ENCODE results near the gene KRTAP5-3. TPM values are rescaled to one million over a fixed set of nuclear protein-coding genes. Genes with fewer than 3 reads are reported as not detected.

KRTAP5-3 gene
- total and polyA plus RNA-seq, 4 donors = not detected

DNA sequence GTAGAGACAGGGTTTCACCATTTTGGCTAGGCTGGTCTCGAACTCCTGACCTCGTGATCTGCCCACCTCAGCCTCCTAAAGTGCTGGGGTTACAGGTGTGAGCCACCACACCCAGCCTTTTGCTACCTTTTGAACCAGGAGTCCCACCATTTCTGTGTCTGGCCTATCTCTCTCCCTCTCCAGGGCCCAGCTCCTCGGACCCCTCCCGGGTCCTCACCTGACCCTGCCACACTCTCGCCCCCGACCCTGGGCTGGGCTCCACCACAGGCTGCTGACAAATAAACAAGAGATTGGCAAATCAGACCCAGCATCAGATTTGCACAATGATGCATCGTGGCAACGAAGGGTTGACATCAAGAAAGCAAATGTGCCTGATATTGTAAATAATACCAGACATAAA, 30.1 kb upstream of the KRTAP5-3 start:
- Histone ChIP-seq H3K27ac (ENCODE audit: low read depth in 1 of 2, low read length in 2 of 2) (no peak overlapping the region), H3K4me3 (ENCODE audit: low read length in 2 of 2) (no peak overlapping the region), H3K4me1 (ENCODE audit: control insufficient read depth in 1 of 2, insufficient read depth in 2 of 2, low read length in 2 of 2) (no peaks in the 10 kb centered on the region), H3K27me3 (ENCODE audit: control insufficient read depth in 1 of 2, insufficient read depth in 2 of 2, low read length in 1 of 2) (no peaks in the 10 kb centered on the region), H3K9me3 (ENCODE audit: control insufficient read depth, low read length) (no peaks in the 10 kb centered on the region), H3K36me3 (ENCODE audit: control insufficient read depth in 1 of 2, insufficient read depth in 2 of 2, low read length in 1 of 2) (no peaks in the 10 kb centered on the region)
- intact Hi-C loops (cut with DNase I) = no loop called here
- DNase-seq (peak; percentile 33 to 55), ATAC-seq (ENCODE audit: low FRiP score) (no peak)
- 83 to 84% methylated on average over 8 of the region's 8 CpGs for WGBS, 2 donors

DNA sequence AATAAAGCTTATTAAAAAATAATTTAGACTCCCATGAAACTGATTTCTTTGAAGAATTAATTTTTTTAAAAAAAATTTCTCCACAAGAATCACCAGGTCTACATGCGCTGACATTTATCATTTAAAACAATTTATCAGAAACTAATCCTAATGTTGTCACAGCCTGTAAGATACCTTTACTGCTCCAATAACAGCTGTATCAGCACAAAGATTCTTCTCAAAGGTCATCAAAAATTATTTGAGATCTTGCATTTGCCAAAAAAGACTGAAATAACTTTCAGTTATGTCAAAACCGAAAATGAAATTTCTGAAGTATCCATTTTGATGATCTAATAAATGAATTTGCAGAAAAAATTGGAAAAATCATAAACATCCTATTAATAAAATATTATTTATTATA, 29.4 kb upstream of the KRTAP5-3 start:
- WGBS, 2 donors = 89 to 90% methylated on average over 2 of the region's 2 CpGs
- H3K36me3 ChIP-seq (ENCODE audit: control insufficient read depth in 1 of 2, insufficient read depth in 2 of 2, low read length in 1 of 2) = no peaks in the 10 kb centered on the region
- no peak overlapping the region for H3K27ac ChIP-seq (ENCODE audit: low read depth in 1 of 2, low read length in 2 of 2)
- H3K27me3 ChIP-seq (ENCODE audit: control insufficient read depth in 1 of 2, insufficient read depth in 2 of 2, low read length in 1 of 2) = no peaks in the 10 kb centered on the region
- no peaks in the 10 kb centered on the region for H3K4me1 ChIP-seq (ENCODE audit: control insufficient read depth in 1 of 2, insufficient read depth in 2 of 2, low read length in 2 of 2)
- no peak overlapping the region for H3K4me3 ChIP-seq (ENCODE audit: low read length in 2 of 2)
- H3K9me3 ChIP-seq (ENCODE audit: control insufficient read depth, low read length) = no peaks in the 10 kb centered on the region
- ATAC-seq (ENCODE audit: low FRiP score) (no peak), DNase-seq (no peak)
- intact Hi-C loops (cut with DNase I) = no loop called here

DNA sequence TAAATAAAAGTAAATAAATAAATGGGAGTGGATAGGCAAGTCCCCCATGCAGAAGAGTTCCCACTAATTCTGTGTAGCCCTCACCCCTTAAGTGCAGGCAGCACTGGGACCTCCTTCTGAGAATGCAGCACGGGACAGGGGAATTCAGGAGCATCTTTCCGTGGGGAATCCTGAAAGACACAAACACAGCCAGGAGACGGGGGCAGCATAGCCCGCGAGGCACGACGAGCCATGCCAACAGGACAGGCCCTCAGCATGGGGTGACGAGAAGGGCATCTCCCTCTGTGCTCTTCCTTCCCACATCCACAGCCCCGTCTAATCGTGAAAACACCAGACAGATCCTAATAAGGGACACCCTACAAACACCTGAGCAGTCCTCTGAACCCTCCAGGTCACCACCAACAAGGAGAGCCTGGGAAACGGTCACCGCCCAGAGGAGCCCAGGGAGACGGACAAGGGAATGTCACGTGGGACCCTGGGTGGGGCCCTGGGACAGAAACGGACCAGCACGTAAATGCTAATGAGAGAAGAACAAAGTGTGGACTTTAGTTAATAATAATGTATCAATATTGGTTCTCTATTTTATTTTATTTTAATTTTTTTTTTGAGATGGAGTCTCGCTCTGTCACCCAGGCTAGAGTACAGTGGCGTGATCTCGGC, 28.2 kb upstream of the KRTAP5-3 start:
- no peaks in the 10 kb centered on the region for H3K4me1 ChIP-seq (ENCODE audit: control insufficient read depth in 1 of 2, insufficient read depth in 2 of 2, low read length in 2 of 2)
- ATAC-seq (ENCODE audit: low FRiP score) (no peak), DNase-seq (no peak)
- no peaks in the 10 kb centered on the region for H3K27me3 ChIP-seq (ENCODE audit: control insufficient read depth in 1 of 2, insufficient read depth in 2 of 2, low read length in 1 of 2)
- no peaks in the 10 kb centered on the region for H3K9me3 ChIP-seq (ENCODE audit: control insufficient read depth, low read length)
- no peak overlapping the region for H3K27ac ChIP-seq (ENCODE audit: low read depth in 1 of 2, low read length in 2 of 2)
- WGBS, 2 donors = 84 to 85% methylated on average over 19 of the region's 19 CpGs
- intact Hi-C loops (cut with DNase I) = no loop called here
- no peaks in the 10 kb centered on the region for H3K36me3 ChIP-seq (ENCODE audit: control insufficient read depth in 1 of 2, insufficient read depth in 2 of 2, low read length in 1 of 2)
- H3K4me3 ChIP-seq (ENCODE audit: low read length in 2 of 2) = no peak overlapping the region

DNA sequence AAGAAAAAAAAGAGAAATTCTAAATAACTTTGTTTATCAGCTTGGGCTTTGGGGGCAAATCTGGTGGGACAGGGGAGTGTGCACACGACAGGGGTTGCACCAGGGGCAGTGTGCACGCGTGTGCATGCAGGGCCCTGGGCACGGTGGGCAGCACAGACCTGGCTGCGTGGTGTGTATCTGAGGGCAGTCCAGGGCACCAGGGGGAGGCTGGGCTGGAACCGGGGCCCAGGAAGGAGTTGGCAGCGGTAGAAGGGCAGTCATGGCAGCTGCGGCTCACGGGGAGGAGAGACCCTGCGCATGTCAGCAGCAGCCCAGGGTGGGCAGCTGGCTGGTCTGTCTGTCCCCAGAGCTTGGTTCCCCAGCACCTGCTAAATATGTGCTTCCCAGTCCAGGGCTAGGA, 25.6 kb upstream of the KRTAP5-3 start:
- no peak overlapping the region for H3K27ac ChIP-seq (ENCODE audit: low read depth in 1 of 2, low read length in 2 of 2)
- no peaks in the 10 kb centered on the region for H3K4me1 ChIP-seq (ENCODE audit: control insufficient read depth in 1 of 2, insufficient read depth in 2 of 2, low read length in 2 of 2)
- ATAC-seq (ENCODE audit: low FRiP score) (no peak), DNase-seq (peak; percentile 12 to 25)
- H3K9me3 ChIP-seq (ENCODE audit: control insufficient read depth, low read length) = no peaks in the 10 kb centered on the region
- no peaks in the 10 kb centered on the region for H3K36me3 ChIP-seq (ENCODE audit: control insufficient read depth in 1 of 2, insufficient read depth in 2 of 2, low read length in 1 of 2)
- 83 to 87% methylated on average over 7 to 10 of the region's 10 CpGs for WGBS, 2 donors
- no peaks in the 10 kb centered on the region for H3K27me3 ChIP-seq (ENCODE audit: control insufficient read depth in 1 of 2, insufficient read depth in 2 of 2, low read length in 1 of 2)
- intact Hi-C loops (cut with DNase I) = no loop called here
- H3K4me3 ChIP-seq (ENCODE audit: low read length in 2 of 2) = no peak overlapping the region

DNA sequence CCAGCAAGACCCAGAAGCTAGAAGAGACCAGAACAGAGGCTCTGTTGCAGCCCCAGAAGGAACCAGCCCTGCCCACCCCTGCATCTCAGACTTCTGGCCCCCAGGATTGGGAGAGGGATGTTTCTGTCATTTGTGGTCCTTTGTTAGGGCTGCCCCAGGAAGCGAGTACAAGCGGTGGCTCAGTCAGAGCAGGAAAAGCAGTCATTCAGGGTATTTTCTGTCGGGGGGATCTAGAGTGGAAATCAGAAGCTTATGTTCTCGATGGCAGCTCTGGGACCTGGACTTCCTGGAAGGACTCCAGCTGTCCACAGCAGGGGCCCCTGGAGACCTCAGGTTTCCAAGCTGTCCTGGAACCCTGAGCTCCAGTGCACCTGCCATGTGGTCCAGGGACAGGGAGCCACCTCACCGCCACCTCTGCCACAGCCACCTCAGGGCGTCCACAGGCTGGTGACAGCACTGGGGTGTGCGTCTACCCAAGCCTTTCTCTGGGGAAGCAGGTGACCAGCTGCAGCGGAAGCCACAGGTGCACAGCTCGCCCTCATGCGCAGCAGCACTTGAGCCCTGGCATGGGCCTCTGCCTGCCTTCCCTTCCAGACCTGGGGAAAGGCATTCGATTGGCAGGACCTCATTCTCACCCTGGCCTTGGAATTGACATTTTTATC, 23.9 kb upstream of the KRTAP5-3 start:
- Histone ChIP-seq H3K27ac (ENCODE audit: low read depth in 1 of 2, low read length in 2 of 2) (no peak overlapping the region), H3K36me3 (ENCODE audit: control insufficient read depth in 1 of 2, insufficient read depth in 2 of 2, low read length in 1 of 2) (no peaks in the 10 kb centered on the region), H3K9me3 (ENCODE audit: control insufficient read depth, low read length) (no peaks in the 10 kb centered on the region), H3K4me1 (ENCODE audit: control insufficient read depth in 1 of 2, insufficient read depth in 2 of 2, low read length in 2 of 2) (no peaks in the 10 kb centered on the region), H3K27me3 (ENCODE audit: control insufficient read depth in 1 of 2, insufficient read depth in 2 of 2, low read length in 1 of 2) (no peaks in the 10 kb centered on the region), H3K4me3 (ENCODE audit: low read length in 2 of 2) (no peak overlapping the region)
- no peak for ATAC-seq (ENCODE audit: low FRiP score)
- intact Hi-C loops (cut with DNase I) = no loop called here
- WGBS, 2 donors = 62 to 63% methylated on average over 11 of the region's 11 CpGs
- DNase-seq = no peak

DNA sequence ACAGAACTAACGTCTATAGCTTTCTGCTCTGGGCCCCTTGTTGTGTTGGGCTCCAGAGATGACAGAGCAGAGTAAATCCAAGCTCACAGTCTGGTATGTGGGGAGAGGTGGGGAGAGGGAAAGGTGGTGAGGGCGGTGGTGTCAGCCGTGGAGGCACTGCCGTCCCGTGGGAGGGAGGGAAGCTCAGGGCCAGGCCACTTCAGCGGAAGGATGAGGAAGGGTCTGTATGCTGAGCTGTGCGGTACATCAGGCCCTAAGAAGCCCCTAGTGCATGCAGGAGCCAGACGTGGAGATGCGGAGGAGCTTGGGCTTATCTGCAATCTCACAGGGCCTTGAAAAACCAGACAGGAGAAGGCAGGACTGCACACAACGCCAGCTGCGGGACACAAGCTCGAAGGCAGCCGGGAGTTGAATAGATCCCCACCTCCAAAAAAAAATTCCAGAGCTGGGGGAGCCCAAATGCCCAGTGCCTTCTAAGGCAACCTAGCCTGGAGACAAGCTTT, 22.9 kb upstream of the KRTAP5-3 start:
- Histone ChIP-seq H3K4me1 (ENCODE audit: control insufficient read depth in 1 of 2, insufficient read depth in 2 of 2, low read length in 2 of 2) (no peaks in the 10 kb centered on the region), H3K27ac (ENCODE audit: low read depth in 1 of 2, low read length in 2 of 2) (no peak overlapping the region), H3K4me3 (ENCODE audit: low read length in 2 of 2) (no peak overlapping the region), H3K36me3 (ENCODE audit: control insufficient read depth in 1 of 2, insufficient read depth in 2 of 2, low read length in 1 of 2) (no peaks in the 10 kb centered on the region), H3K9me3 (ENCODE audit: control insufficient read depth, low read length) (no peaks in the 10 kb centered on the region), H3K27me3 (ENCODE audit: control insufficient read depth in 1 of 2, insufficient read depth in 2 of 2, low read length in 1 of 2) (no peaks in the 10 kb centered on the region)
- WGBS, 2 donors = 71 to 72% methylated on average over 13 of the region's 13 CpGs
- DNase-seq = no peak
- intact Hi-C loops (cut with DNase I) = no loop called here
- ATAC-seq (ENCODE audit: low FRiP score) = no peak

DNA sequence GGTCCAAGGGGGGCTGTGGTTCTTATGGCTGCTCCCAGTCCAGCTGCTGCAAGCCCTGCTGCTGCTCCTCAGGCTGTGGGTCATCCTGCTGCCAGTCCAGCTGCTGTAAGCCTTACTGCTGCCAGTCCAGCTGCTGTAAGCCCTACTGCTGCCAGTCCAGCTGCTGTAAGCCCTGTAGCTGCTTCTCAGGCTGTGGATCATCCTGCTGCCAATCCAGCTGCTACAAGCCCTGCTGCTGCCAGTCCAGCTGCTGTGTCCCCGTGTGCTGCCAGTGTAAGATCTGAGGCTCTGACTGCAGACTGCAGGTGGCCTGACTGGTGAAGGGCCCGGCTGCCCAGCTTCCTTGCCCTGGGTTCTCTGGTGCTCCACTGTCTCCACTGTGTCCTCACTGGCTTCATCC, 22.0 kb upstream of the KRTAP5-3 start:
- DNase-seq (no peak), ATAC-seq (ENCODE audit: low FRiP score) (no peak)
- intact Hi-C loops (cut with DNase I) = no loop called here
- H3K27me3 ChIP-seq (ENCODE audit: control insufficient read depth in 1 of 2, insufficient read depth in 2 of 2, low read length in 1 of 2) = no peaks in the 10 kb centered on the region
- no peak overlapping the region for H3K27ac ChIP-seq (ENCODE audit: low read depth in 1 of 2, low read length in 2 of 2)
- no peak overlapping the region for H3K4me3 ChIP-seq (ENCODE audit: low read length in 2 of 2)
- no peaks in the 10 kb centered on the region for H3K36me3 ChIP-seq (ENCODE audit: control insufficient read depth in 1 of 2, insufficient read depth in 2 of 2, low read length in 1 of 2)
- H3K9me3 ChIP-seq (ENCODE audit: control insufficient read depth, low read length) = no peaks in the 10 kb centered on the region
- 58 to 66% methylated on average over 2 of the region's 2 CpGs for WGBS, 2 donors
- no peaks in the 10 kb centered on the region for H3K4me1 ChIP-seq (ENCODE audit: control insufficient read depth in 1 of 2, insufficient read depth in 2 of 2, low read length in 2 of 2)

DNA sequence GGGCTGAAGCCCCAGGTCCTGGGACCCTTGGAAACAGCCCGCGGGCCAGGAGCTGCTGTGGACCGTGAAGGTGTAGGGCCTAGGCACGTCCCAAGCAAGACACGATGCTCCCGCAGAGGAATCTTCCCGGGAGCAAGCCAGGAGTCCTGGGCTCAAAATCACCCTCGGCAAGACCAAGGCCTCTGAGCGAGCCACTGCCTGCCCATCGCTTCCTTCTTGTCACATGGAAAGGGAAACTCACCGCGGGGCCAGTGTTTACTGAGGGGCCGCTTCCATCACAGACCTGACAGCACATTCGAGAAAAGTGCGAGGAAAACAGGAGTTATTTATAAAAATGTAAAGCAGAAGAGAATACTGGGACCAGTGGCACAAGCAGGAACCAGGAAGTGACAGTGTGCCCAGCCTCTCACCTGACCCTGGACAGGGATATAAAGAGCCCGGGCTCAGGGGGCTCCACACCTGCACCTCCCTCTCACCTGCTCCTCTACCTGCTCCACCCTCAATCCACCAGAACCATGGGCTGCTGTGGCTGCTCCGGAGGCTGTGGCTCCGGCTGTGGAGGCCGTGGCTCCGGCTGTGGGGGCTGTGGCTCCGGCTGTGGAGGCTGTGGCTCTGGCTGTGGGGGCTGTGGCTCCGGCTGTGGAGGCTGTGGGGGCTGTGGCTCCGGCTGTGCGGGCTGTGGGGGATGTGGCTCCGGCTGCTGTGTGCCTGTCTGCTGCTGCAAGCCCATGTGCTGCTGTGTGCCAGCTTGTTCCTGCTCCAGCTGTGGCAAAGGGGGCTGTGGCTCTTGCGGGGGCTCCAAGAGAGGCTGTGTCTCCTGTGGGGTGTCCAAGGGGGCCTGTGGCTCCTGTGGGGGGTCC, 21.3 kb upstream of the KRTAP5-3 start, which contains the start of gene KRTAP5-5:
TSS of gene KRTAP5-5 (plus strand) at position 450 of the 860 bp plus-strand sequence. CDS start at position 516, 66 bp downstream.
- H3K4me3 ChIP-seq (ENCODE audit: low read length in 2 of 2) = no peak within 1 kb of the TSS
- intact Hi-C loops (cut with DNase I) = loop anchor here (5.0 kb wide), 1 partner anchor 82 kb away; no protein-coding TSS in a partner anchor
- no peak for ATAC-seq (ENCODE audit: low FRiP score)
- no peaks in the 10 kb centered on the region for H3K36me3 ChIP-seq (ENCODE audit: control insufficient read depth in 1 of 2, insufficient read depth in 2 of 2, low read length in 1 of 2)
- H3K27me3 ChIP-seq (ENCODE audit: control insufficient read depth in 1 of 2, insufficient read depth in 2 of 2, low read length in 1 of 2) = no peaks in the 10 kb centered on the region
- H3K9me3 ChIP-seq (ENCODE audit: control insufficient read depth, low read length) = no peaks in the 10 kb centered on the region
- 70 to 74% methylated on average over 21 to 25 of the region's 26 CpGs for WGBS, 2 donors
- H3K27ac ChIP-seq (ENCODE audit: low read depth in 1 of 2, low read length in 2 of 2) = no peak within 1 kb of the TSS
- peak in 1 of 2 donors; percentile 19 for DNase-seq
- H3K4me1 ChIP-seq (ENCODE audit: control insufficient read depth in 1 of 2, insufficient read depth in 2 of 2, low read length in 2 of 2) = no peaks in the 10 kb centered on the region
